Adrenal gland (tissue), 5 donors: ENCODE measurements around the gene HHAT.

Source experiments
- CTCF ChIP-seq, 6 experiments: fragments of 450-650 bp in 4 of 6; fragments of 200-600 bp in 2 of 6; sonication (generic) in 1 of 6; IDR thresholded peaks; 1 replicate in 5 of 6; 2 replicates in 1 of 6; pipeline versions ENCODE4 v1.5.1 to v1.8.0; 2016 to 2021; ENCODE audit warnings: antibody characterized with exemption in 6 of 6, mild to moderate bottlenecking in 2 of 6, moderate library complexity in 1 of 6
- POLR2A ChIP-seq, 2 donors: fragments of 450-650 bp; IDR thresholded peaks; one replicate each; pipeline ENCODE4 v1.6.1; 2017; ENCODE audit warnings: antibody characterized with exemption in 2 of 2, mild to moderate bottlenecking in 2 of 2, moderate library complexity in 1 of 2
- donor health status: DM: no; HTN: no; CAD: no.

GRCh38 chr1:210363119-210363518 is 34.4 kb downstream of the HHAT start:
- TF ChIP-seq CTCF (IDR thresholded peaks at IDR 0.05), result no peak
- TF ChIP-seq POLR2A (IDR thresholded peaks at IDR 0.05), result no peak
